GM18873 (cell line): ENCODE data around the gene FOLH1.
"Not testable (repeated sequence)": the region's sequence is repeated elsewhere in the genome, so short reads cannot be mapped to it uniquely, and the experiment has no call there.

Experiments used
- ATAC-seq: cut with Tn5 transposase; IDR thresholded peaks from one replicate; pipeline ENCODE4 v1.9.1; 2021; ENCODE audit warnings: mild to moderate bottlenecking, moderate library complexity, moderate number of reproducible peaks; ENCODE audit not compliant: unreplicated experiment, low FRiP score

FOLH1 gene

GRCh38 chr11:49208006-49208721 is at the start of gene FOLH1:
FOLH1 (minus strand) TSS chr11:49208602; CDS start chr11:49208409, 193 bp downstream.
- ATAC-seq = no peak

GRCh38 chr11:49255148-49255547 is 46.7 kb upstream of the FOLH1 start:
- ATAC-seq = not testable (repeated sequence)

GRCh38 chr11:49251212-49251611 is 42.8 kb upstream of the FOLH1 start:
- ATAC-seq = not testable (repeated sequence)

- not testable (repeated sequence) for ATAC-seq
Observed at GRCh38 chr11:49250398-49251115, 42.2 kb upstream of the FOLH1 start.

GRCh38 chr11:49249363-49249762 is 41.0 kb upstream of the FOLH1 start:
- ATAC-seq = not testable (repeated sequence)

- not testable (repeated sequence) for ATAC-seq
Observed at GRCh38 chr11:49233685-49234084, 25.3 kb upstream of the FOLH1 start.

GRCh38 chr11:49233019-49233418 is 24.6 kb upstream of the FOLH1 start:
- not testable (repeated sequence) for ATAC-seq

GRCh38 chr11:49231725-49232124 is 23.3 kb upstream of the FOLH1 start:
- not testable (repeated sequence) for ATAC-seq

- not testable (repeated sequence) for ATAC-seq
Observed at GRCh38 chr11:49230534-49230933, 22.1 kb upstream of the FOLH1 start.

GRCh38 chr11:49230001-49230400 is 21.6 kb upstream of the FOLH1 start:
- not testable (repeated sequence) for ATAC-seq

- ATAC-seq = not testable (repeated sequence)
Observed at GRCh38 chr11:49229136-49229535, 20.7 kb upstream of the FOLH1 start.

GRCh38 chr11:49225255-49225785 is 16.9 kb upstream of the FOLH1 start:
- ATAC-seq = not testable (repeated sequence)

GRCh38 chr11:49221112-49221511 is 12.7 kb upstream of the FOLH1 start:
- ATAC-seq = no peak

GRCh38 chr11:49213026-49213560 is 4.7 kb upstream of the FOLH1 start:
- no peak for ATAC-seq

GRCh38 chr11:49206999-49207398 is 1.4 kb downstream of the FOLH1 start:
- ATAC-seq = not testable (repeated sequence)

- no peak for ATAC-seq
Observed at GRCh38 chr11:49202287-49202976, 6.0 kb downstream of the FOLH1 start.

- ATAC-seq = not testable (repeated sequence)
Observed at GRCh38 chr11:49196775-49197174, 11.6 kb downstream of the FOLH1 start.

GRCh38 chr11:49196002-49196401 is 12.4 kb downstream of the FOLH1 start:
- not testable (repeated sequence) for ATAC-seq

GRCh38 chr11:49190287-49190686 is 18.1 kb downstream of the FOLH1 start:
- ATAC-seq = not testable (repeated sequence)

- ATAC-seq = not testable (repeated sequence)
Observed at GRCh38 chr11:49186225-49186624, 22.2 kb downstream of the FOLH1 start.
